GM12878 (cell line): Measurements from ENCODE around the gene PI4K2A. TPM values are rescaled to one million over a fixed set of nuclear protein-coding genes. Genes with fewer than 3 reads are reported as not detected.

Experiments used
- ATAC-seq: fragments of 200-7000 bp; cut with Tn5 transposase; 3 replicates; pipeline ENCODE4 v1.9.1; 2020; ENCODE audit warnings: mild to moderate bottlenecking, moderate library complexity
- BruUV-seq: library from RNA; stranded (reverse); fragments of 400-500 nt; replicated peaks from 2 replicates; lab custom pipeline; 2021; lab: Mats Ljungman, UMichigan
- CTCF ChIA-PET: fragments of 300-600 bp; sonication (Branson Sonifier 250); formaldehyde crosslinking; extraction: SDS; loops from one replicate; lab custom pipeline; 2021; ENCODE audit warnings: inconsistent platforms; lab: Yijun Ruan, JAX
- POLR2A ChIA-PET: fragments of 350-600 bp; formaldehyde crosslinking; extraction: SDS; loops from one replicate; lab custom pipeline; 2021; ENCODE audit warnings: inconsistent platforms; lab: Charles Lee
- RAD21 ChIA-PET: fragments of 300-600 bp; sonication (Branson Sonifier 250); formaldehyde crosslinking; loops from one replicate; lab custom pipeline; 2023; ENCODE audit warnings: antibody characterized with exemption; ENCODE audit not compliant: unreplicated experiment; lab: Charles Lee
- SMC1A ChIA-PET: fragments of 300-600 bp; sonication (Branson Sonifier 250); formaldehyde crosslinking; loops from one replicate; lab custom pipeline; 2023; ENCODE audit not compliant: unreplicated experiment, uncharacterized antibody; lab: Charles Lee
- DNase-seq: peaks from one replicate; pipeline ENCODE4 v3.0.0-alpha.2; 2011; ENCODE audit warnings: low read depth, low spot score
- FAIRE-seq: peaks from 3 replicates; lab custom pipeline; 2011; peaks lifted over from hg19 to GRCh38; lab: Jason Lieb, UNC
- H2AFZ ChIP-seq: 2 replicates; pipeline ENCODE4 v1.6.0; 2011; ENCODE audit warnings: low read depth, low read length, control low read depth; ENCODE audit not compliant: control insufficient read depth
- H3K27ac ChIP-seq: 2 replicates; pipeline ENCODE4 v1.5.1; 2011; ENCODE audit warnings: control low read depth; ENCODE audit not compliant: control insufficient read depth, insufficient read depth
- H3K27me3 ChIP-seq, 2 experiments: replicated peaks in 1 of 2; 2 replicates each; pipeline versions ENCODE4 v1.6.0 to v1.6.1; 2011; ENCODE audit warnings: low read length in 1 of 2; ENCODE audit not compliant: control insufficient read depth in 2 of 2, insufficient read depth in 2 of 2
- H3K36me3 ChIP-seq, 2 experiments: 2 replicates each; pipeline ENCODE4 v1.5.1; 2011; ENCODE audit warnings: low read length in 1 of 2; ENCODE audit not compliant: control insufficient read depth in 2 of 2, insufficient read depth in 2 of 2
- H3K4me1 ChIP-seq: 2 replicates; pipeline ENCODE4 v1.6.1; 2011; ENCODE audit warnings: mild to moderate bottlenecking, low read length, moderate library complexity, mixed read lengths; ENCODE audit not compliant: control insufficient read depth, insufficient read depth
- H3K4me2 ChIP-seq: 2 replicates; pipeline ENCODE4 v1.6.0; 2011; ENCODE audit warnings: control low read depth; ENCODE audit not compliant: control insufficient read depth, insufficient read depth
- H3K4me3 ChIP-seq: fragments of 200-600 bp; sonication (generic); 2 replicates; pipeline ENCODE4 v1.5.1; 2016
- H3K79me2 ChIP-seq: 2 replicates; pipeline ENCODE4 v1.6.0; 2011; ENCODE audit warnings: low read length; ENCODE audit not compliant: control insufficient read depth, insufficient read depth
- H3K9ac ChIP-seq: 2 replicates; pipeline ENCODE4 v1.8.0; 2011; ENCODE audit warnings: low read length, control low read depth, mixed read lengths; ENCODE audit not compliant: control insufficient read depth, insufficient read depth
- H3K9me3 ChIP-seq: replicated peaks from 3 replicates; pipeline ENCODE4 v1.5.1; 2011; ENCODE audit warnings: mild to moderate bottlenecking, low read length; ENCODE audit not compliant: control insufficient read depth, insufficient read depth
- H4K20me1 ChIP-seq: 2 replicates; pipeline ENCODE4 v1.6.0; 2011; ENCODE audit not compliant: control insufficient read depth, insufficient read depth
- LARP7 ChIP-seq: fragments of 450-650 bp; IDR thresholded peaks from 2 replicates; pipeline ENCODE4 v1.6.1; 2017; ENCODE audit warnings: mild to moderate bottlenecking
- NBN ChIP-seq: fragments of 450-650 bp; IDR thresholded peaks from 2 replicates; pipeline ENCODE4 v1.6.1; 2016
- POU2F2 ChIP-seq: IDR thresholded peaks from 3 replicates; pipeline ENCODE4 v1.6.1; 2011; ENCODE audit warnings: low read depth, mild to moderate bottlenecking, low read length, borderline replicate concordance
- YY1 ChIP-seq: IDR thresholded peaks from 2 replicates; pipeline ENCODE4 v1.6.1; 2011; ENCODE audit warnings: low read depth, mild to moderate bottlenecking, low read length
- WGBS: methylation state at CpG from one replicate; pipeline ENCODE4 v1.1.6; 2016; ENCODE audit warnings: low lambda C conversion rate; ENCODE audit not compliant: insufficient replicate concordance, insufficient coverage; ENCODE audit errors: missing lambda C conversion rate; 5-methylcytosine and 5-hydroxymethylcytosine counted together
- in situ Hi-C: fragments of 300-500 bp; cut with MboI; formaldehyde crosslinking; loops from 9 replicates; pipeline ENCODE4 v1.14.3; 2018; ENCODE audit warnings: mixed read lengths
- intact Hi-C: fragments of 100-400 bp; cut with micrococcal nuclease; formaldehyde crosslinking; loops from one replicate; pipeline ENCODE4 v1.14.2; 2022; ENCODE audit not compliant: unreplicated experiment
- polyA plus RNA-seq, 11 experiments: library from polyadenylated mRNA; depleted of rRNA in 4 of 11; unstranded in 6 of 11; stranded (reverse) in 5 of 11; fragments of >200 nt; fragmentation: Nextera tagmentation in 4 of 11; fragmentation: Illumina TruSeq in 1 of 11; extraction: Ambion mirVana in 4 of 11; extraction: Trizol in 1 of 11; gene quantifications; 1 replicate in 1 of 11; 2 replicates in 10 of 11; pipeline versions ENCODE4 v1.2.1 to v1.2.3, GENCODE V29; 2011 to 2016; ENCODE audit warnings: inconsistent platforms in 2 of 11, missing spikeins in 2 of 11, low read depth in 1 of 11
- total RNA-seq, 4 experiments: library from RNA; depleted of rRNA in 3 of 4; stranded (reverse); fragments of >200 nt in 3 of 4; fragmentation: Illumina TruSeq in 1 of 4; extraction: Trizol in 1 of 4; gene quantifications; 2 replicates each; pipeline versions ENCODE4 v1.2.1 to v1.2.3, GENCODE V29; 2013 to 2021
- TF ChIP-seq, protein P1 (sequence below): fragments of 450-650 bp; IDR thresholded peaks from 2 replicates; pipeline ENCODE4 v1.6.1; 2018; ENCODE audit warnings: borderline replicate concordance, mild to moderate bottlenecking; ENCODE audit not compliant: partially characterized antibody

The PI4K2A gene
- total and polyA plus RNA-seq, 10 of the 15 experiments (the other 5 are each of a cell fraction or from before 2014, with no cell fraction given): 1.5 to 14.5 (median 10.0) TPM

DNA sequence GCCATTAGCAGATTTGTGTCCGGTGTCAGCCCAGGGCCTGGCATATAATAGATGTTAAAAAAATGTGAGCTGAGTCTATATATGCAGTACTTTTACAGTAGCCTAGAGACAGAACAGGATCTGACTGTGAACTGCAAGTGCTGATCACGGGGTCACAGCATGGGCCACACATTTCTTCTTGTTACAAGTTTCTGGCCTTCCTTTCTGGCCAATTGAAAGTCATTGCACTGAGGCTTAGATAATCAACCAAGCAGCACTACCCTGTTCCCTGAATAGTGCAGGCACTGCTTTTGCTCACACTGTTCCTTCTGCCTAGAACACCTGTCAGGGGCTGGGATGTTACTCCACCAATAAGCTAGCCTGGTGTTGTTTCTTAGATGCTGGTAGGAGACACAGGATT lies 67.7 kb downstream of the PI4K2A start:
- no peaks in the 10 kb centered on the region for H3K79me2 ChIP-seq
- WGBS: 22% methylated on average over 2 of the region's 2 CpGs
- TF ChIP-seq, protein P1, sequence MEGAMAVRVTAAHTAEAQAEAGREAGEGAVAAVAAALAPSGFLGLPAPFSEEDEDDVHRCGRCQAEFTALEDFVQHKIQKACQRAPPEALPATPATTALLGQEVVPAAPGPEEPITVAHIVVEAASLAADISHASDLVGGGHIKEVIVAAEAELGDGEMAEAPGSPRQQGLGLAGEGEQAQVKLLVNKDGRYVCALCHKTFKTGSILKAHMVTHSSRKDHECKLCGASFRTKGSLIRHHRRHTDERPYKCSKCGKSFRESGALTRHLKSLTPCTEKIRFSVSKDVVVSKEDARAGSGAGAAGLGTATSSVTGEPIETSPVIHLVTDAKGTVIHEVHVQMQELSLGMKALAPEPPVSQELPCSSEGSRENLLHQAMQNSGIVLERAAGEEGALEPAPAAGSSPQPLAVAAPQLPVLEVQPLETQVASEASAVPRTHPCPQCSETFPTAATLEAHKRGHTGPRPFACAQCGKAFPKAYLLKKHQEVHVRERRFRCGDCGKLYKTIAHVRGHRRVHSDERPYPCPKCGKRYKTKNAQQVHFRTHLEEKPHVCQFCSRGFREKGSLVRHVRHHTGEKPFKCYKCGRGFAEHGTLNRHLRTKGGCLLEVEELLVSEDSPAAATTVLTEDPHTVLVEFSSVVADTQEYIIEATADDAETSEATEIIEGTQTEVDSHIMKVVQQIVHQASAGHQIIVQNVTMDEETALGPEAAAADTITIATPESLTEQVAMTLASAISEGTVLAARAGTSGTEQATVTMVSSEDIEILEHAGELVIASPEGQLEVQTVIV: no peak
- TF ChIP-seq YY1 (no peak), LARP7 (no peak), POU2F2 (no peak), NBN (no peak)
- H3K4me3 ChIP-seq: no peak overlapping the region
- H3K4me2 ChIP-seq: no peak overlapping the region
- H2AFZ ChIP-seq: no peak overlapping the region
- SMC1A ChIA-PET: interaction anchor here (1.0 to 2.9 kb wide), 3 partner anchors 17 to 27 kb away, joined by 4 to 24 read pairs (median 11); partner anchors contain the start of genes AVPI1 and ZFYVE27
- no peaks in the 10 kb centered on the region; a peak in 1 of 4 replicates for H3K27me3 ChIP-seq
- BruUV-seq: no TSS peak
- ATAC-seq: no peak
- H3K4me1 ChIP-seq: no peaks in the 10 kb centered on the region
- no peaks in the 10 kb centered on the region for H3K9me3 ChIP-seq
- no peak overlapping the region for H3K27ac ChIP-seq
- no peak for DNase-seq
- no peaks in the 10 kb centered on the region for H3K36me3 ChIP-seq
- CTCF ChIA-PET: interaction anchor here (1.0 to 14.9 kb wide), 6 partner anchors 18 to 164 kb away, joined by 3 to 416 read pairs (median 6); partner anchors contain the start of gene ZFYVE27
- no peaks in the 10 kb centered on the region for H4K20me1 ChIP-seq
- intact Hi-C loops: loop anchor here (5.0 to 10.0 kb wide), 2 partner anchors 159 to 337 kb away; no protein-coding TSS in a partner anchor
- RAD21 ChIA-PET: interaction anchor here (2.7 kb wide), 1 partner anchor 21 kb away, joined by 16 read pairs; the partner anchor contains the start of gene AVPI1
- POLR2A ChIA-PET: no interaction called here
- no peak overlapping the region for H3K9ac ChIP-seq
- FAIRE-seq: no peak
- in situ Hi-C loops: no loop called here
